ENCODE results near the gene NPDC1.

The NPDC1 gene

DNA sequence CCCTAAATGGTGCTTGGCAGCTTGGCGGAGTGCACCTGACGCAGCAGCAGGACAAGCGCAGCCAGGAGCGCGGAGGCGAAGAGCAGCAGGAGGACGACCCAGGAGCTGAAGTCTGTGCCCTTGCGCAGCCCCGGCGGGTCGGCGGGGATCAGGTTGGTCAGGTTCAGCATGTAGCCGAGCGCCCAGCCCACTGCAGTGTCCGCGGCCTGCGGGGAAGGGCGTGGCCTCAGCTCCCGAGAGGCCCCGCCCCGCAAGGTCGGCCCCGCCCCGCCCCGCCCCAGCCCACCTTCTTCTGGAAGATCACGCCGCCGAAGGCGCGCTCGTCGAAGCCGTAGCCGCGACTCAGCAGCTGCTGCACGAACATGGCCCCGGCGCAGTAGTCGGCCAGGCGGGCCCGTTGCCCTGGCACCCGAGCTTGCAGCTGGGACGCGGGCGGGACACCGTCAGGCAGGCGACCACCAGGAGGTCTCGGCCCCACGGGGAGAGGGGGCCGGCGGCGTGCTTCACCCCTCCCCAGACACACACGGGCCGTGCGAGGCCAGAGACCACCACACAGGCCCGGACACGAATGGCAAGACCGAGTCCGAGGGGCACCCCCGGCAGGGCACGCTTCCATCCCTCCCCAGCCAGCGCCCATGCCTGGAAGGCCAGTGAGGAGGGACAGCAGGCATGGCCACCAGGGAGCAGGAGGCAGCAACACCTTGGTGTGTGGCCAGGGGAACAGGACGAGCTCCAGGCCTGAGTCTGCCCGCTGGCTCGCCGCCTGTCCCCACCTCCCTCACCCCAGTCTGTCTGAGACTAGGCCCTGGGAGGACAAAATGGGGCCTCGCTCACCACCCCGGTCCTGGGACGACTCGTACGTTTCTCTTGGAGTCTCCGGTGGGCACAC is 2.9 kb upstream of the NPDC1 start:
- FAIRE-seq: no peak
- DNase-seq (ENCODE audit: insufficient read length, low spot score): no peak
- no peak for TF ChIP-seq CTCF (IDR thresholded peaks at IDR 0.05; ENCODE audit: insufficient read depth, missing control alignments)

- DNase-seq (ENCODE audit: insufficient read length, low spot score) (no peak), FAIRE-seq (no peak)
- no peak for TF ChIP-seq CTCF (IDR thresholded peaks at IDR 0.05; ENCODE audit: insufficient read depth, missing control alignments)
Measured at GRCh38 chr9:137045294-137046087, 486 bp downstream of the NPDC1 start.

DNA sequence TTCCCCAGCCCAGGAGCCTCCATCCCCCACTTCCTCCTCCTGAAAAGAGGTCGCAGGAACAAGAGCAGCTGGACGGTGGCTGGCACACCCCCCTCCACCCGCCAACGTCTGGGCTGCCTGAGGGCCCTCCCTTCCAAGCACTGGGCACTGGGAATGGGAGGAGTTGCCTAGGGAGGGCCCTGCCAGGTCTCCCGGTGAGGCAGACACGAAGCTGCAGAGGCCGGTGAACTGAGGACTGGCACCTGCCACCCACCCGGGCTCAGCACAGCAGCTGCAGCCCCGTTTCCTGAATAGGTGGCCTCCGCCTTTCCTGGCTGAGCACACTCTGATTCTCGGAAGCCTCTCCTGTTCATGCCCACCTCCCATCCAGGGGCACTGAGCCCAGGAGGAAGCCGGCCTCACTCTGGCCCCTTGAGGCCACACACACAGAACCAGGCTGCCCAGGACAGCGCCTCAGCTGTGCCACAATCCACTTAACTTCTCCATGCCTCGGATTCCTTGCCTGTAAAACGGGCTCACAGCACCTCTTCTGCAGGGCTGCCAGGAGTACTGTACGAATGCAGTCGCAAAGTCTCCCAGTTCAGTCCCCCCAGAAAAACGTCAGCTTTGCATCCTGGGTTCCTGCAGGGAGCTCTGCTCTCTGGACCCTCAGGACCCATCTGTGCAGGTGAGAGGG is 1.3 kb downstream of the NPDC1 start:
- no peak for FAIRE-seq
- DNase-seq (ENCODE audit: insufficient read length, low spot score): no peak
- TF ChIP-seq CTCF (IDR thresholded peaks at IDR 0.05; ENCODE audit: insufficient read depth, missing control alignments): no peak

- no peak for DNase-seq (ENCODE audit: insufficient read length, low spot score)
- no peak for FAIRE-seq
- no peak for TF ChIP-seq CTCF (IDR thresholded peaks at IDR 0.05; ENCODE audit: insufficient read depth, missing control alignments)
Measured at GRCh38 chr9:137044037-137044436, 1.9 kb downstream of the NPDC1 start.

DNA sequence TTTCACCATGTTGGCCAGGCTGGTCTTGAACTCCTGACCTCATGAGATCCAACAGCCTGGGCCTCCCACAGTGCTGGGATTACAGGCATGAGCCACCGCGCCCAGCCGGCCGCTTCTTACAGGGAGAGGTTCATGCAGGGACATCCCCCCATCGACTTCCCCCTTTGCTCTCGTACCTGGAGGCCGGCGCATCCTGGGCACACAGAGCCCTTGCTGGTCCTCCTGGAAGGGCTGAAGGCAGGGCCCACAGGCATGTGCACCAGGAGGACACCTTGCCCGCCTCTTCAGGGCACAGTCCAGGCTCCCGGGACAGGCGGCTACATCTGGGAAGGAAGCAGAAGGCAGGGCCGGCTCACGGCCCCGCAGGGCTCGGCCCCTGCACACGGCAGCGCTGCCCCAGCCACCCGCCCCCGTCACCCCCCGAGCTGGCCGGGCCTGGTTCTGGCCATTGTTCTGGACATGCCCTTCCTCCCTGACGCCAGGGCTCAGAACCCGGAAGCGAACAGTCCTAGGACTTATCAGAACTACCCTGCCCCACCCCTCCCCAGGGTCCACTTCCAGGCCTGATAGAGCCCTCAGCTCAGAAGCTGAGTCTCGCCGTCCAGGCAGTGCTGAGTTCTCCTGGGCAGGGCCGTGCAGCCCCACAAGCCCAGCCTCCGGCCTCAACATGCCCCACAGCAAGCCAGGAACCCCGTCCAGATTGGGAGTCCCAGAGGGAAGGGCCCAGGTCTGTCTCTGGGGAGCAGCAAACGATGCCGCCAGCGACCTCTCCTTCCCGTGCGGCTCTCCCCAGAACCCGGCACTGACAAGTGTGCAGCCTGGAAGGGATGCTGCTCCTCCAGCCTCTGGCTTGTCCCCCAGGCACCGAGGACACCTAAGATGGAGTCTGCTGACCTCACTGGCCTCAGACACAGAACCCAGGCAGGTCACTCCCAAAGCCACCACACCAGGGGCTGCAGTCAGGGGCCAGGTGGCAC is 2.9 kb downstream of the NPDC1 start:
- FAIRE-seq (no peak), DNase-seq (ENCODE audit: insufficient read length, low spot score) (no peak)
- TF ChIP-seq CTCF (IDR thresholded peaks at IDR 0.05; ENCODE audit: insufficient read depth, missing control alignments): no peak

DNA sequence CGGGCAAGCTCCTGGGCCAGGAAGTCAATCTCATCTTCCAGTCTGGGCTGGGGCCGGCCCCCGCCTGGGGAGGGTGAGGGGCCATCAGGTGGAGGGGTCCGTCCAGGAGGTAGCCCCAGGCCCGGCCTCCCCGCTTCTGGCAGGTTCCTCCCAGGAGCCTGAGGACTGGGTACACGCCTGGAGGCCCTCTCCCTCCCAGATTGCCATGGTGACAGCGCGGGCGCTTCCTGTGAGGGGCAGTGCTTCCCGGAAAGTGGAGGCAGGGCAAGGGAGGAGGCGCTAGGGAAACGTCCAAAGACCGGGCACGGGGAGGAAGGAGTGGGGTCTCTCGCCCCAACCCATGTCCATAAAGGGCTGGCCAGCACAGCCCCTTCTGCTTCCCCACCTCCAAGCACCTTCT is 4.9 kb downstream of the NPDC1 start:
- FAIRE-seq (no peak), DNase-seq (ENCODE audit: insufficient read length, low spot score) (no peak)
- TF ChIP-seq CTCF (IDR thresholded peaks at IDR 0.05; ENCODE audit: insufficient read depth, missing control alignments): no peak

All from D721Med (cell line).